Upper lobe of right lung (tissue), 1 donor: Measurements from ENCODE around the gene CMTR1. TPM values are rescaled to one million over a fixed set of nuclear protein-coding genes. Genes with fewer than 3 reads are reported as not detected.

Experiments
- ATAC-seq: fragments of 200-7000 bp; cut with Tn5 transposase; one replicate; pipeline ENCODE4 v1.9.1; 2020; ENCODE audit warnings: mild to moderate bottlenecking, moderate library complexity
- DNase-seq: peaks from one replicate; pipeline ENCODE4 v3.0.0-alpha.2; 2020
- H3K27ac ChIP-seq: fragments of 200-600 bp; one replicate; pipeline ENCODE4 v1.8.0; 2022
- H3K27me3 ChIP-seq: fragments of 200-600 bp; one replicate; pipeline ENCODE4 v1.8.0; 2022; ENCODE audit warnings: mild to moderate bottlenecking
- H3K36me3 ChIP-seq: fragments of 200-600 bp; one replicate; pipeline ENCODE4 v1.8.0; 2022
- H3K4me1 ChIP-seq: fragments of 200-600 bp; one replicate; pipeline ENCODE4 v1.8.0; 2022
- H3K4me3 ChIP-seq: fragments of 200-600 bp; one replicate; pipeline ENCODE4 v1.8.0; 2022; ENCODE audit warnings: mild to moderate bottlenecking
- H3K9me3 ChIP-seq: fragments of 200-600 bp; one replicate; pipeline ENCODE4 v1.8.0; 2022
- intact Hi-C: fragments of 100-400 bp; cut with DNase I; formaldehyde crosslinking; loops from one replicate; pipeline ENCODE4 v1.11.0; 2022
- total RNA-seq: library from RNA; stranded (reverse); fragmentation: NEBNext Ultra II Directional; extraction: Animal tissue kit (Norgen Biotek cat#: 25700); gene quantifications from one replicate; pipeline ENCODE4 v1.2.1, GENCODE V29; 2021
- TF ChIP-seq, protein P1 (sequence below): fragments of 200-600 bp; IDR thresholded peaks from one replicate; pipeline ENCODE4 v1.8.0; 2022; ENCODE audit warnings: antibody characterized with exemption
- donor health status: DM: no; HTN: yes; CAD: no; lungs with severe emphysema.

The CMTR1 gene
- total RNA-seq, 1 donor from 2014 or later: 42.2 TPM

DNA sequence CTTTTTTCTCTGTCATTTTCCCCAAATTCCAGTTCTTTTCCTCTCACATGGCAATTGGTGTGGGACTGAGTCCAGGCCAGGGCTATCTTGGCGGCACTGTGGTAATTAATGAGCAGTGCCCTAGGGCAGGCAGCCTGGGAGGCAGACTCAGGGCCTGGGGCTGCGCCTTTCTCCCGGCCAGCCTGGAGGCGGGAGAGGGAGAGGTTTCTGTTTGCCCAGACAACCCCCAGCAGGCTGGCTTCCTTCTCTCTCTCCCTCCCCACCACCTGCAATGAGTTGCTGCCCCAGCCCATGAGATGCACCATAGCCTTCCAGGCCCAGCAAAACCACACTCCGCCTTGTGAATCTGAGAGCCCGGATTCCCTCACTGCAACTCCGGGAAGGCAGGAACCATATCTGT lies 81.8 kb downstream of the CMTR1 start:
- Histone ChIP-seq H3K9me3 (no peaks in the 10 kb centered on the region), H3K4me1 (no peaks in the 10 kb centered on the region), H3K36me3 (no peaks in the 10 kb centered on the region), H3K27ac (peak overlapping the region; percentile 13), H3K4me3 (no peak overlapping the region), H3K27me3 (peaks cover 21% of the 10 kb centered on the region)
- intact Hi-C loops: no loop called here
- TF ChIP-seq, protein P1, sequence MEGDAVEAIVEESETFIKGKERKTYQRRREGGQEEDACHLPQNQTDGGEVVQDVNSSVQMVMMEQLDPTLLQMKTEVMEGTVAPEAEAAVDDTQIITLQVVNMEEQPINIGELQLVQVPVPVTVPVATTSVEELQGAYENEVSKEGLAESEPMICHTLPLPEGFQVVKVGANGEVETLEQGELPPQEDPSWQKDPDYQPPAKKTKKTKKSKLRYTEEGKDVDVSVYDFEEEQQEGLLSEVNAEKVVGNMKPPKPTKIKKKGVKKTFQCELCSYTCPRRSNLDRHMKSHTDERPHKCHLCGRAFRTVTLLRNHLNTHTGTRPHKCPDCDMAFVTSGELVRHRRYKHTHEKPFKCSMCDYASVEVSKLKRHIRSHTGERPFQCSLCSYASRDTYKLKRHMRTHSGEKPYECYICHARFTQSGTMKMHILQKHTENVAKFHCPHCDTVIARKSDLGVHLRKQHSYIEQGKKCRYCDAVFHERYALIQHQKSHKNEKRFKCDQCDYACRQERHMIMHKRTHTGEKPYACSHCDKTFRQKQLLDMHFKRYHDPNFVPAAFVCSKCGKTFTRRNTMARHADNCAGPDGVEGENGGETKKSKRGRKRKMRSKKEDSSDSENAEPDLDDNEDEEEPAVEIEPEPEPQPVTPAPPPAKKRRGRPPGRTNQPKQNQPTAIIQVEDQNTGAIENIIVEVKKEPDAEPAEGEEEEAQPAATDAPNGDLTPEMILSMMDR: no peak
- no peak for DNase-seq
- ATAC-seq: no peak

DNA sequence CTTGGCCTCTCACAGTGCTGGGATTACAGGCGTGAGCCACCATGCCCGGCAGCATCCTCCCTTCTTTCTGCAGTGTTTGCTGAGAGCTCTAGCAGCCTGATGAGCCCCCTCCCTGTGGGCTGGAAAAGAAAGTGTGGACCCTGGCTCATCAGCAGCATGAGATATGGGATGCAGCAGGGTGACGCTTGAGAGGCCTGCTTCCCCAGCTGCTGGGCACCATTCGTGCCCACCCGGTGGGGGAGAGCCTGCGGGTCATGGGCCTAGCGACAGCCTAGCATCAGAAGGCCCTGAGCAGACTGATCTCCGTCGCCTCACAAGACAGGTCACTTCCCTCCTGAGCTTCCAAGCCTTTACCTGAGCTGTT lies 82.7 kb downstream of the CMTR1 start:
- no peak for ATAC-seq
- H3K36me3 ChIP-seq: no peaks in the 10 kb centered on the region
- H3K4me3 ChIP-seq: no peak overlapping the region
- H3K9me3 ChIP-seq: no peaks in the 10 kb centered on the region
- no peak for DNase-seq
- no peaks in the 10 kb centered on the region for H3K4me1 ChIP-seq
- peak overlapping the region; percentile 55 for H3K27ac ChIP-seq
- H3K27me3 ChIP-seq: peaks cover 21% of the 10 kb centered on the region
- intact Hi-C loops: no loop called here
- TF ChIP-seq, protein P1: no peak

DNA sequence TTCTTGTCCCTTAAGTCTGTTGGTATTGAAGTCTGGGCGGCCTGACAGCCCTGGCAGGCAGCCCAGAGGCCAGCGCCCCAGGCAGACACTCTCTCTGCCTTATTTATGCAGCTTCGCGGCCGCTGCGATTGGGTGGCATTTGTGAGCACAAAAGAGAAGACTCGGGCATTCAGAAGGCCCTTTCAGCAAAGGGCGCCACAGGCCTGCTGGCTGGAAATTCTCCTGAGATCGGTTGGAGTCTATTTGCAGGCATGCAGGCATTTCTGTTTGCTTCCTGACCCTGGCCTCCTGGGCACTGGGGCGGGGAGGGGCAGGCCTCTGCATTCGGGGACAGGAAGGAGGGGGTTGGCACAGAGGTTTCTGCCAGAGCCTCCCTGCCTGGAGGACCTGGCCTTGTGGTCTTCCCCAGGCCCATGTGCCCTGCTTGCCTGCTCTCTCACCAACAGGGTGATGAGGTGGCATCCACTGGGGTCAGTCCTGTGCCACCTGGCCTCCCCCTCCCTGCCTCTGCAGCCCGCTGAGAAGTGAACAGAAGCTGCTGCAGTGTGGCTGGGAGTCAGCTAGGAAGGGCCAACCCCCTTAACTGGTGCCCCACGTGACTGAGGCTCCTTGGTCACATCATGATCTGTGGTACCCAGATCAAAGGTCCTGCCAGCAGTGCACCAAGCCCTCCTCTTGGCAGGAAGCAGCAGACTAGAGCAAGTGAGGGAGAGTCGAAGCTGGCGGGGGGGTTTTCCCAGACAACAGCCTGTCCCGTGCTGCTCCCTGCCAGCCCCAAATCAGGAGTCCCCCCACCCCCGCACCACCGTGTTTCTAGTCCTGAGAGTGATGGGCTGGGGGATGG lies 83.3 kb downstream of the CMTR1 start:
- H3K9me3 ChIP-seq: no peaks in the 10 kb centered on the region
- ATAC-seq (peak; percentile 56), DNase-seq (peak; percentile 80)
- H3K36me3 ChIP-seq: no peaks in the 10 kb centered on the region
- H3K4me3 ChIP-seq: peak overlapping the region; percentile 10
- peak overlapping the region; percentile 55 for H3K27ac ChIP-seq
- H3K27me3 ChIP-seq: peaks cover 24% of the 10 kb centered on the region
- intact Hi-C loops: no loop called here
- TF ChIP-seq, protein P1: no peak
- no peaks in the 10 kb centered on the region for H3K4me1 ChIP-seq

DNA sequence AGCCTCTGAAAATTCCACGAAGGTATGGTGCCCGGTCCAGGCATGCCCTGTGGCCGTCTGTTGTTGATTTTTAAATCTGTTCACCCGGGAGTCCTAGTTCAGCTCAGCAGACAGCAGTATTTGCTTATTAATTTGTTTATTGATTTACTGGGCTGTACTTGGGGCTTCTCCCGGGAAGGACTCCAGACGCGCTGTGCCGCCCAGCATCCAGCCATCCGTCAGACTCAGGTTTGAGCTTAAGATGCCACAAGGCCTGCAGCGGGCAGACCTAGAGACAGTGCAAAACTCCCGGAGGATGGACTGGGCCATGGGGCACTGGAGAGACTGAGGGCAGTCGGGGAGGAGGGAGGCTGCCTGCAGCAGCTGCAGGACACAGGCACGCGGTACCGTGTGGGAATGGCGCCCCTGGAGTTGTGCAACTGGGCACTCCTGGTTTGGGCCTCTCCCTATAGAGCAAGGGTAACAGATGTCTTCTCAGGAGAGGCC lies 83.9 kb downstream of the CMTR1 start:
- no peaks in the 10 kb centered on the region for H3K36me3 ChIP-seq
- ATAC-seq: no peak
- H3K27ac ChIP-seq: no peak overlapping the region
- H3K27me3 ChIP-seq: peaks cover 29% of the 10 kb centered on the region
- no peak overlapping the region for H3K4me3 ChIP-seq
- TF ChIP-seq, protein P1: no peak
- no peak for DNase-seq
- H3K4me1 ChIP-seq: no peaks in the 10 kb centered on the region
- intact Hi-C loops: no loop called here
- H3K9me3 ChIP-seq: no peaks in the 10 kb centered on the region

DNA sequence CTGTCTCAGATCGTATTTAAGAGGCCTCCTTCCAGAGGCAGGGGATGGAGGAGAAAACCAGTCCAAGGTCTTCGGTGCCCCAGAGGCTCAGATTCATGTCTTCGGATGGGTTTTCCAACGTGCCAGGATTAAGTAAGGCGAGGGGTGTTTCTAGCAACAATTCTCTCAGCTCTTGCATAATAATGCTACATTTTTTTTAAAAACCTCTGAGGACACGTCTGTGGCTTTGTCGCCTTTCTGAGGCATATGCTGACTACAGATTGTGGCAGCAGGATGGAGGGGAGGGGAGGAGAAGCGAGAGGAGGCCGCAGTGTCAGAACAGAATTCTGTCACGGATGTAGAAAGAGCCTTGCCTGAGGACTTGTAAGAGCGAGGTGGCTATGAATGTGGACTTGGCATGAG lies 84.4 kb downstream of the CMTR1 start:
- ATAC-seq (peak; percentile 20), DNase-seq (no peak)
- intact Hi-C loops: no loop called here
- no peaks in the 10 kb centered on the region for H3K36me3 ChIP-seq
- H3K9me3 ChIP-seq: no peaks in the 10 kb centered on the region
- H3K4me3 ChIP-seq: no peak overlapping the region
- H3K27ac ChIP-seq: no peak overlapping the region
- no peaks in the 10 kb centered on the region for H3K4me1 ChIP-seq
- H3K27me3 ChIP-seq: peaks cover 29% of the 10 kb centered on the region
- TF ChIP-seq, protein P1: no peak
